HG02884 (cell line): Measurements from ENCODE around the gene MAP4K4.
A peak's percentile ranks its signal among the peaks of the same experiment; 100 is the strongest.

ENCODE experiments used
- ATAC-seq: cut with Tn5 transposase; IDR thresholded peaks from one replicate; pipeline ENCODE4 v1.9.1; 2021; ENCODE audit warnings: mild to moderate bottlenecking, moderate library complexity; ENCODE audit not compliant: unreplicated experiment

Gene MAP4K4

GRCh38 chr2:101809698-101810097 is 112.2 kb downstream of the MAP4K4 start:
- no peak for ATAC-seq

GRCh38 chr2:101811226-101812015 is 113.9 kb downstream of the MAP4K4 start:
- no peak for ATAC-seq

- no peak for ATAC-seq
Measured at GRCh38 chr2:101812226-101812625, 114.7 kb downstream of the MAP4K4 start.

- ATAC-seq, result no peak
Measured at GRCh38 chr2:101814752-101815151, 117.2 kb downstream of the MAP4K4 start.

- ATAC-seq, result no peak
Measured at GRCh38 chr2:101815154-101815553, 117.6 kb downstream of the MAP4K4 start.

GRCh38 chr2:101815739-101816391 is 118.4 kb downstream of the MAP4K4 start:
- no peak for ATAC-seq

GRCh38 chr2:101816598-101816997 is 119.1 kb downstream of the MAP4K4 start:
- ATAC-seq, result no peak

- ATAC-seq, result no peak
Measured at GRCh38 chr2:101817481-101817880, 120.0 kb downstream of the MAP4K4 start.

GRCh38 chr2:101818531-101819451 is 121.3 kb downstream of the MAP4K4 start:
- no peak for ATAC-seq

- no peak for ATAC-seq
Measured at GRCh38 chr2:101820519-101820918, 123.0 kb downstream of the MAP4K4 start.

- ATAC-seq, result no peak
Measured at GRCh38 chr2:101821059-101821805, 123.7 kb downstream of the MAP4K4 start.

- no peak for ATAC-seq
Measured at GRCh38 chr2:101821828-101822458, 124.4 kb downstream of the MAP4K4 start.

- peak; percentile 81 for ATAC-seq
Measured at GRCh38 chr2:101823347-101823791, 125.9 kb downstream of the MAP4K4 start.

- ATAC-seq, result no peak
Measured at GRCh38 chr2:101823859-101824258, 126.4 kb downstream of the MAP4K4 start.

GRCh38 chr2:101826716-101827115 is 129.2 kb downstream of the MAP4K4 start:
- no peak for ATAC-seq

- ATAC-seq, result no peak
Measured at GRCh38 chr2:101827246-101827645, 129.7 kb downstream of the MAP4K4 start.

- ATAC-seq, result no peak
Measured at GRCh38 chr2:101828257-101828656, 130.8 kb downstream of the MAP4K4 start.

GRCh38 chr2:101828673-101829334 is 131.3 kb downstream of the MAP4K4 start:
- no peak for ATAC-seq

GRCh38 chr2:101829429-101829828 is 131.9 kb downstream of the MAP4K4 start:
- ATAC-seq, result no peak

GRCh38 chr2:101830146-101830545 is 132.6 kb downstream of the MAP4K4 start:
- ATAC-seq, result no peak
